NCI-H2081 (cell line): ENCODE results near the gene GLIS2.
A peak's percentile ranks its signal among the peaks of the same experiment; 100 is the strongest.

Source experiments
- DNase-seq, 2 experiments: peaks; one replicate each; lab custom pipeline; 2025; lab: John Stamatoyannopoulos, UW

The GLIS2 gene

DNA sequence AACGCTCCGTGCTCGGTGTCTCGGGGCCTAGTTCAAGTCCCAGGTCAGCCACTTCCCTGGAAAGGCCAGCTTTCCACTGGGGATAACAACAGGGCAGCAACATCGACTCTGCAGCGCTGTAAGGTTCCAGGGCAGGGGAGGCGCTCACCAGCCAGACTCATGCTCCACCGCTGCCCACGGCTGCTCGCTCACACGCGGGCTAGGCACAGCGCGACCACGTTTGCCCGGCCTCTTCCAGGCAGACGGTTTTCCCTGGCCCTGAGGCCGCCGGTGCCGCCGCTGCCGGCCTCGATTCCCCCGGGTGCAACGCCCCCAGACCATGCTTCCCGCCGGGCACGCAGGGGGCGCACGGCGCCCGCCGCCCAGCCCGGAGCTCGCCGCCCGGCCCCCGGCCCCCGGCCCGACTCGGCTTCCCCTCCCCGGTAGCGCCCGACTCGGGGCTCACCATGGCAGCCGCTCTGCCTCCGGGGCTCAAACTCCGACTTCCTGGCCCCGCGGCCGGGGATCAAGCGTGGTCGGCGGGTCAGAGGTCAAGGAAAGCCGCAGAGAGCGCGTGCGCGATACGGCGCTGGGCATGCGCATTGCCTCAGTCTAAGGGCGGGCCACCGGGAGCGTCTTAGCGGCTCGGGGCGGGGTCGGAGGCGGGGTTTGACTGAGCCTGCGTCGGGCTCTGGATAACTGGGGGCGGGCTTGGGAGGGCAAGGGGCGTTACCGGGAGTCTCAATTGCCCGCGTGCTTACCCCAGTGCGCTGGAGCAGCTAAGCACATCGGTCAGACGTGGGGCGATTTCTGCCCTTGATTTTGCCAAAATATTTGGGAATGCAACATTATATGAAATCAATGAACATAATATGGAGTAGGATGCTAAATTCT, 35.2 kb downstream of the GLIS2 start, which contains the start of gene PAM16:
TSS of gene PAM16 (minus strand) at position 535 of the 873 bp plus-strand sequence. CDS start at position 448, 87 bp downstream.
- peak; percentile 92 to 93 for DNase-seq

DNA sequence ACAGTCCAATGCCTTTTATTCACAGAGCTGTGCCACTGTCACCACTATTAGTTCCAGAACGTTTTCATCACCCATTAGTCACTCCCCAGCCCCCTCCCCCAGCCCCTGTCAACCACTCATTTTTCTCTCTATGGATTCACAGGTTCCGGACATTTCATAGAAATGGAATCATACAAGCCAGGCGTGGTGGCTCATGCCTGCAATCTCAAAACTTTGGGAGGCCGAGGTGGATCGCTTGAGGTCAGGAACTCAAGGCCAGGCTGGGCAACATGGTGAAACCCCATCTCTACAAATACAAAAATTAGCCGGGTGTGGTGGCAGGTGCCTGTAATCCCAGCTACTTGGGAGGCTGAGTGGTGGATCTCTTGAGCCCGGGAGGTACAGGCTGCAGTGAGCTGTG, 36.0 kb downstream of the GLIS2 start:
- no peak for DNase-seq

DNA sequence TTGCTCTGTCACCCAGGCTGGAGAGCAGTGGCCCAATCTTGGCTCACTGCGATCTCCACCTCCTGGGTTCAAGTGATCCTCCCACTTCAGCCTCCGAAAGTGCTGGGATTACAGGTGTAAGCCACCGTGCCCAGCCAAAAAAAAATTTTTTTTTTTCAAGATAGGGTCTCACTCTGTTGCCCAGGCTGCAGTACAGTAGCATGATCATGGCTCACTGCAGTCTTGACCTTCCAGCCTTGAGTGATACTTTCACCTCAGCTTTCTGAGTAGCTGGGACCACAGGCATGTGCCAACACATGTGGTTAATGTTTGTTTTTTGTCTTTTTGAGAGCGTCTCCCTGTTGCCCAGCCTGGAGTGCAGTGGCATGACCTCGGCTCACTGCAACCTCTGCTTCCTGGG, 37.0 kb downstream of the GLIS2 start:
- DNase-seq = no peak

GRCh38 chr16:4353675-4354074, 37.8 kb downstream of the GLIS2 start:
- no peak for DNase-seq

DNA sequence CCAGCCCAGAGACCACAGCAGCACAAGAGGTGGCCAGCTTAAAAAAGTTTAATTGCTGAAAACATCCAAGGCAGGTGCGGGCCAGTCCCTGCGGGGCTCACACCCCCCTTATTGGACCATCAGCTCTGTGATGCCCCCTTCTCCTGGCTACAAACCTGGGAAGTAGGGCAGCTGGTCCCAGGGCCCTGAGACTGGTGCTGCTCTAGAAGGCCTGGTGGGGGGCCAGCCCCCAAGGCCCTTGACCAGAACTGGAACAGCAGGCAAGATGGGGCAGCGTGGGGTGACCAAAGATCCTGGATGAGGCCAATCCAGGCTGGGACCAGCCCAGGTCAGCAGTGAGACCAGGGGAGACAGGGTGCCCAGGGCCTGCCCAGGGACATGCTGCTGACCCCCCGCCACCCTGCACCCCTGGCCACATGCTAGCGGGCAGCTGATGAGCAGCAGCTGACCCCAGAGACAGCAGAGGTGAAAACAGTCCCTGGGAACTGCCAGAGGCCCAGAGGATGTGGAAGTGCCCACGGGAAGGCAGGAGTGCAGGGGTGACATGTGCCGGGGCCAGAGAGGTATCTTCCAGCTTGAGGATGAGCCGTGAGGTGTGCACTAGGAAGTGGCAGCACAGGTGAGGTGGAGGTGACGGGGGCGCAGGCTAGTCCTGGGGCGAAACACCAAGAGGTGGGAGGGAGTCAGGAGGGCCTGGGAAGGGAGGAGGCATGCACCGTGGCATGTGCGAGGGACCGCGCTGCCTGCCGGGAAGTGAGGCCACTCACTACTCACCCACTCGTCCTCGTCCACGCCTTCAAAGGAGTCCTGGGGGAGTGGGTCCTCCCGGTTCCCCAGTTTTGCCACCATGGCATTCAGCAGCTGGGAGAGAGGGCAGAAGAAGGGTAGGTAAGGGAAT, 38.9 kb downstream of the GLIS2 start:
- DNase-seq = no peak

DNA sequence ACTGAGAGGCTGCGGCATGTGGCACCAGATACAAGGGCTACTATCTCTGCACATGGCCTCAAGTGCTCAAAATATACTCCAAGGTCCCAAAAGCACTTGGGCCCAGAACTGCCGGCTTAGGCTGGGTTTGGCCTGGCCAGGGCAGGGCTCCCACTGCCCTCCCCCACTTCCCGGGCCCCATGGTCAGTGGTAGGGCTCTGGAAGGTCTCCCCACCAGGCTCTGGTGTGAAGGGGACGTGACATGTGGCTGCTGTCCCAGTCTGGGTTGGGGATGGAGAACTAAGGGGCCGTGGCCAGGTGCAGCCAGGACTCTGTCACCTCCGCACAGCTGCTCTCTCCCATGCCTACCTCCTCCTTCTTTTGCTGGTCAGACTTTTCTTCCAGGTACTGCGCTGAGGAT, 41.0 kb downstream of the GLIS2 start:
- DNase-seq = no peak

GRCh38 chr16:4358236-4358635, 42.4 kb downstream of the GLIS2 start:
- no peak for DNase-seq

- DNase-seq = no peak
These were observed 43.1 kb downstream of the GLIS2 start for GRCh38 chr16:4358831-4359561.

GRCh38 chr16:4359914-4360313, 44.0 kb downstream of the GLIS2 start:
- no peak for DNase-seq

DNA sequence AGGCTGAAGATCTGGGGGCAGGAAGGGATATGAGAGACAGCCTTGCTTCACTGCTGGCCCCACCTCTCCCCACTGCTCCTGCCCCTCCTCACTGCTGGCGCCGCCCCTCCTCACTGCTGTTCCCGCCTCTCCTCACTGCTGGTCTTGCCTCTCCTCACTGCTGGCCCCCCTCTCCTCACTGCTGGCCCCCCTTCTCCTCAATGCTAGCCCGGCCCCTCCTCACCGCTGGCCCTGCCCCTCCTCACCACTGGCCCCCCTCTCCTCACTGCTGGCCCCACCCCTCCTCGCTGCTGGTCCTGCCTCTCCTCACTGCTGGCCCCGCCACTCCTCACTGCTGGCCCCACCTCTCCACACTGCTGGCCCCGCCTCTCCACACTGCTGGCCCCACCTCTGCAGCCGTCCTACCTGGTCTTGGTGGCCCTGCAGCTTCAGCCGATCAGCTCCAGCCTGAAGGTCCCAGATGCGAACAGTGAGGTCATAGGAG, 44.7 kb downstream of the GLIS2 start:
- DNase-seq = no peak

- no peak for DNase-seq
These were observed 45.4 kb downstream of the GLIS2 start for GRCh38 chr16:4361033-4361943.

- DNase-seq = no peak
These were observed 46.1 kb downstream of the GLIS2 start for GRCh38 chr16:4361944-4362311.

- DNase-seq = no peak
These were observed 46.7 kb downstream of the GLIS2 start for GRCh38 chr16:4362476-4363135.

DNA sequence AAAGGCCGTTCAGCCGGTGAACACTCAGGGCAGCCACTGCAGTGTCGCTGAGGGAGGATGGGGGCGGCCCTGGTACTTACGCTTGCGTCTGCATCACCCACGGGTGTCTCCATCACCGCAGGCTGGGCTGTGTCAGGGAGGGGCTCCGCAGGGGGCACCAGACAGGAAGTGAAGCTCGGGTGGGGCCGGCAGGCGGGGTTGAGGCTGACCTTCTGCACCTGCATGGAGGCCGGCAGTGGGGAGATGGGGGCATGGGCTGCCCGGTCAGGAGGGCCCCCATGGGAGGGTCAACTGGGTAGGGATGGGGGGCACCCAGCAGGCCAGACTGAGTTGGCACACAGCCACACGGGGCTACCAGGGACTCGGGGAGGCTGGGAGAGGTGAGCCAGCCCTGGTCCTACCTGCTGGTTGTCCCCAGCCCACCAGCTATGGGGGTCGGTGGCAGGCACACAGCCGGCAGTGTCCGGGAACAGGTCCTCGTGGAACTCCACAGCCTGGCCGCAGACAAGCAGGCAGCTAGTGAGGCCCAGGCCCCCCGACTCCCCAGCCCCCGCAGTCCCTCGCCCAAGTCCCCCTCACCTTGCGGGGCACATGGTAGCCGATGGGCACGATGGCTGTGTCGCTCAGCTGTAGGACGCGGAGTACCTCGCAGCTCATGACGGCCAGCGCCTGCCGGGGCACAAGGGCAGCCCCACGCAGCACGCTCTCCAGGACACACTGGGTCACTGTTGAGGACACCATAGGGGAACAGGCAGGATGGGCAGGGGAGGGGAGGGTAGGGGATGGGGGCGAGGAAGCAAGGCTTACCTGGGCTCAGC, 48.5 kb downstream of the GLIS2 start:
- no peak for DNase-seq

DNA sequence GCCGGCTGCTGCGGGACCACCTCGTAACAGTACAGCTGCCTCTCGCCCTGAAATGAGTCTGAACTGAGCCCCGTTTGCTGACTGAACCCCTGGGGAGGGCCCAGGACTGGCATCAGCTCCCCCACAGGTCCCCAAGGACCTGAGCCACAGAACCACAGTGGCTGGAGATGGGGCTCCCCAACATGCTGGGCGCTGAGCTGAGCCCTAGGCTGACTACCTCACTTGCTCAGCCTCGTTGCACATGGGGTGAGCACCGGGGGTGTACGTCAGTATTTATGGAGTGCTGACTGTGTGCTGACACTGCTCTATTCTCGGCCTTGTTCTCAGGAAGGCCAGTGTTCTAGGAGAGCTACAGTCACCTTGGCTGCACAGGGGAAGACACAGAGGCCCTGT, 49.1 kb downstream of the GLIS2 start:
- DNase-seq = no peak

DNA sequence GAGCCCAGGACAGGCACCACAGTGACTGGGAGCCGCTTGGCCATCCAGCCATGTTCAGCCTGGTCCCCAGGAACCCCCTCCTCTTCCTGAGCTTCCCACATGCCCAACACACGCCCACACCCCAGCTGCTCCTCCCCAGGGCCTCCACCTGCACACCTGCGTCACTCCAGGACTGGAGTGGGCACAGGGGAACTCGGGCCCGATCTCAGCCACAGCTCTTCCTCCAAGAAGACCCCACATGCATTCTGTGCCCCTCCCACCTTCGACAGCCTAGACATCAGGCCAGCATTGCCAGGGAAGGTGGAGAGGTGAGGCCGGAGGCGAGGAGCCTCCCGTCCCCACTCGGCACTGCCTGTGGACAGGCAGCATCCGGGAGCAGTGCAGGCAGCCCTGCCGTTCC, 49.7 kb downstream of the GLIS2 start:
- no peak for DNase-seq

GRCh38 chr16:4366016-4366415, 50.1 kb downstream of the GLIS2 start:
- DNase-seq = no peak

GRCh38 chr16:4367393-4367856, 51.6 kb downstream of the GLIS2 start:
- no peak for DNase-seq

DNA sequence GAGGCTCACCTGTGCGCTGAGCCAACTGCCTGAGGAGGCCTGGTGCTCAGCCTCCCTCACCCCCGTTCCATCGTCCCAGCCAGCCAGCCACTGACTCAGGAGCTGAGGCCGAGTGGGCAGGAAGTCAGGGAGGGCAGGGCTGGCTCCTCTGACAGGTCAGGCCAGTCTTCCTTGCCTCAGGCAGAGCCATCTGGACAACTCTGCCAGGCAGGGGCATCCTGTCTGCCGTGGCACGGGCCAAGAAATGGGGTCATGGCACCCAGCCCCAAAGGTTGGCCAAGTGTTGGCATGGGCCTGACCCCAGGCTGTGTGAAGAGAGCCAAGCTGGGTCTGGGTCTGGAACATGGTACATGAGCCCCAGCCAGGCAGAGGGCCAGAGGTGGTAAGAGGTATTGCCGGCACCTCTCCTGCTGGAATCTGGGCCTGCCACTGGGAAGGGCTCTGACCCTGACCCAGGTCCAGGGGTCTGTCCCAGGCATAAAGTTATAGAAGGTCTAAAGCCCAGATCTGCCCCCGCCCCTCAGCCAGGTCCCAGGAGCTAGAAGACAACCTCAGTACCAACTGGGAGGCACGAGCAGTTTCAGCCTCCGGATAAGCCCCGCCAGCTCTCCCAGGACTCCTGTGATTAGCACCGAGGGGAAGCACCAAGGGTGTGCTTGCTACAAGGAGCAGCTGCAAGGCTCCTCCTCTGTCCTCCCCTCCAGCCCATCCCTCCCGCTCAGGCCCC, 53.3 kb downstream of the GLIS2 start:
- no peak for DNase-seq
